HG03045 (cell line): Measurements from ENCODE around the gene SPINK1.
"Not testable (repeated sequence)": the region's sequence is repeated elsewhere in the genome, so short reads cannot be mapped to it uniquely, and the experiment has no call there.

Source experiments
- ATAC-seq: cut with Tn5 transposase; IDR thresholded peaks from one replicate; pipeline ENCODE4 v1.9.1; 2021; ENCODE audit warnings: mild to moderate bottlenecking, moderate library complexity; ENCODE audit not compliant: unreplicated experiment

Gene SPINK1

GRCh38 chr5:147831465-147831864 lies at the start of gene SPINK1:
SPINK1 (minus strand) TSS chr5:147831671; CDS start chr5:147831577, 94 bp downstream.
- ATAC-seq: no peak

- no peak for ATAC-seq
These were observed 49.0 kb upstream of the SPINK1 start for GRCh38 chr5:147880487-147880886.

- ATAC-seq: no peak
These were observed 48.3 kb upstream of the SPINK1 start for GRCh38 chr5:147879784-147880183.

- ATAC-seq: no peak
These were observed 46.7 kb upstream of the SPINK1 start, which contains the start of gene SCGB3A2 for GRCh38 chr5:147878066-147878759. SCGB3A2 (plus strand) TSS chr5:147878711; CDS start chr5:147878804, 93 bp downstream.

- ATAC-seq: no peak
These were observed 45.2 kb upstream of the SPINK1 start for GRCh38 chr5:147876626-147877025.

- ATAC-seq: no peak
These were observed 44.7 kb upstream of the SPINK1 start for GRCh38 chr5:147876141-147876540.

- no peak for ATAC-seq
These were observed 43.5 kb upstream of the SPINK1 start for GRCh38 chr5:147874910-147875367.

GRCh38 chr5:147874118-147874875 lies 42.8 kb upstream of the SPINK1 start:
- not testable (repeated sequence) for ATAC-seq

GRCh38 chr5:147872744-147873435 lies 41.4 kb upstream of the SPINK1 start:
- ATAC-seq: not testable (repeated sequence)

GRCh38 chr5:147871980-147872549 lies 40.6 kb upstream of the SPINK1 start:
- ATAC-seq: not testable (repeated sequence)

GRCh38 chr5:147869892-147870291 lies 38.4 kb upstream of the SPINK1 start:
- not testable (repeated sequence) for ATAC-seq

GRCh38 chr5:147869112-147869511 lies 37.6 kb upstream of the SPINK1 start:
- ATAC-seq: no peak

- no peak for ATAC-seq
These were observed 32.1 kb upstream of the SPINK1 start for GRCh38 chr5:147863454-147864158.

GRCh38 chr5:147860641-147861025 lies 29.2 kb upstream of the SPINK1 start:
- ATAC-seq: no peak

- no peak for ATAC-seq
These were observed 28.6 kb upstream of the SPINK1 start for GRCh38 chr5:147859962-147860640.

GRCh38 chr5:147858565-147858964 lies 27.1 kb upstream of the SPINK1 start:
- ATAC-seq: no peak

GRCh38 chr5:147857302-147858129 lies 26.0 kb upstream of the SPINK1 start:
- peak; percentile 72 for ATAC-seq

- no peak for ATAC-seq
These were observed 25.3 kb upstream of the SPINK1 start for GRCh38 chr5:147856801-147857200.

- ATAC-seq: no peak
These were observed 24.3 kb upstream of the SPINK1 start for GRCh38 chr5:147855774-147856069.
